NCI-H345 treated with DMSO at 0.1 percent for 48 hours (cell line): ENCODE data around the gene CHCHD3.
A peak's percentile ranks its signal among the peaks of the same experiment; 100 is the strongest.

ENCODE experiments used
- DNase-seq: peaks from one replicate; lab custom pipeline; 2025; ENCODE audit not compliant: unreplicated experiment; lab: John Stamatoyannopoulos, UW

Gene CHCHD3

GRCh38 chr7:133081599-133082389, at the start of gene CHCHD3:
CHCHD3 (minus strand) TSS chr7:133082090; CDS start chr7:133081937, 153 bp downstream.
- DNase-seq = peak; percentile 95

GRCh38 chr7:133130166-133130565, 48.3 kb upstream of the CHCHD3 start:
- DNase-seq = no peak

DNA sequence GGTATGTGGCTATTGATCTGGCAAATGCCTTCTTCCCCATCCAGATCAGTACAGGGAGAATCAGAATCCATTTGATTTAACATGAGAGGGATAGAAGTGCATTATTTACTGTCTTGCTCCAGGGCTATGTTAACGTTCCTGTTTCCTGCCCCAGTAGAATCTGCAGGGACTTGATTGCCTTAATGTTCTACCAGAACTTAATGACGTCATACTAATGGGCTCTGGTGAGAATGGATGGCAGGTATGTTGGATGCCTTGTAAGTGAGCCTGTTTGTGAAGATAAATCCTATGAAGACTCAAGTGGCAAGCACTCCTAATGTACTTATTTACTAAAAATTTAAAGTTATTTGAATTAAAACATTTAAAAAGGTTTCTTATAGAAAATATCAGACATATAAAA, 44.5 kb upstream of the CHCHD3 start:
- no peak for DNase-seq

GRCh38 chr7:133124974-133125373, 43.1 kb upstream of the CHCHD3 start:
- no peak for DNase-seq

DNA sequence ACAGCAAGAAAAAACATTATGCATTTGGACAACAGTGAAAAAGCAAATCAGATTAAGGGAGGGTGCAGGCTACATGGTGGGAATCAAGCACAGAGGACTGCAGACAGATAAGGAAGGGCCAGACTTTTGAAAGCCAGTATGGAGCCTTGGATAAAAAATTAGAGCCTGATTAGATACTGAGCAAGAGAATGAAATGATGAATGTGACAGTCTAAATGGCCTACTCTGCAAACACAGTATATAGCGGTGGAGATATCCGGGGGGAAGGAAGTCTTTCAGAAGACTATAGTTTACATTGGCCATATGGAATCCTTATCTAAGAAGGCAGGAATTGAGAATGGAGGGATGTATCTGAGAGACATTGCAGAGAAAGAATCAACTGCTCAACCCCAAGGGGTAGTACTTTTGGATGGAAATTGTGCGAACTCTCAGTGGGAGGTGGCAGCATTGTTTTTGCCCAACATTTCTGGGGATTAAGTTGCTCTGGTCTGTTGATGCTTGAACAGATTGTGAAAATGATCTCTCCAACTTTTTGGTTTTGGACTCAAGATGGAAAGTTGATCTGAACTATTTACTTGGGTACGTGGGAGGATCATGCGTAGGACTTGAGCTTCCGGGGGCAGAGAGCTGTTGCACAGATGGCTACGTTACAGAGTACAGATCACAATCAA, 39.4 kb upstream of the CHCHD3 start:
- DNase-seq = no peak

GRCh38 chr7:133119067-133119466, 37.2 kb upstream of the CHCHD3 start:
- DNase-seq = no peak

- DNase-seq = no peak
These were observed 36.4 kb upstream of the CHCHD3 start for GRCh38 chr7:133118261-133118660.

- no peak for DNase-seq
These were observed 35.6 kb upstream of the CHCHD3 start for GRCh38 chr7:133117452-133117851.

DNA sequence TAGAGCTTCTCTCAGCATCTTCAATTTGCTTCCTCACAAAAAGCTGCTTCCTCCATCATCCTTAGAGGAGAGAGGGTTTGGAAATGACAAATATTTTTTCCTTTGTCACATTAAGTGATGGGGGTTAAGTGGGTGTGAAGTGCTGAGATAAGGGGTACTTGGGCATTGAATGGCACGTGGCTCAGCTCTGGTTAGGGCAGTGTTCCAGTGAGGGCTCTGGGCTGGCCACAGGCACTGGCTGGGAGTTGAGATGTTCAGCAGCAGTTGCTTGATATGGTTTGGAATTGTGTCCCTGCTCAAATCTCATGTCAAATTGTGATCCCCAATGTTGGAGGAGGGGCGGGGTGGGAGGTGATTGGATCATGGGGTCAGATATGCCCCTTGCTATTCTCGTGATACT, 33.7 kb upstream of the CHCHD3 start:
- DNase-seq = no peak

GRCh38 chr7:133114519-133114918, 32.6 kb upstream of the CHCHD3 start:
- no peak for DNase-seq

DNA sequence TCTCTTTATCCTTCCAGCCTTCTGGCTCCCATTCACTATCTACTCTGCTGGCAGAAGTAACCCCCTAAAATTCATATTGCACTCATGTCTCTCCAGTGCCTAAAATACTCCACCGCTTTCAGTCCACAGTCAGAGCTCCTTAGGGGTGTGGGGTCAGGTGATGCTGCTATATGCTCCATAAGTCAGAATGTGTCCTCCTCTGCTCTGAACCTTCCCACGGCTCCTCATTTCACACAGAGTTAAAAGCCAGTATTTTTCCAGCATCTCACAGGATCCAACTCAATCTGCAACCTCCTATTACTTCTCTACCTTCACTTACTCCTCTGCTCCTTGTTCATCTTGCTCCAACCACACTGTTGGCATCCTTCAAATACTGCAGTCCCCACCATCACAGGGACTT, 31.1 kb upstream of the CHCHD3 start:
- no peak for DNase-seq

DNA sequence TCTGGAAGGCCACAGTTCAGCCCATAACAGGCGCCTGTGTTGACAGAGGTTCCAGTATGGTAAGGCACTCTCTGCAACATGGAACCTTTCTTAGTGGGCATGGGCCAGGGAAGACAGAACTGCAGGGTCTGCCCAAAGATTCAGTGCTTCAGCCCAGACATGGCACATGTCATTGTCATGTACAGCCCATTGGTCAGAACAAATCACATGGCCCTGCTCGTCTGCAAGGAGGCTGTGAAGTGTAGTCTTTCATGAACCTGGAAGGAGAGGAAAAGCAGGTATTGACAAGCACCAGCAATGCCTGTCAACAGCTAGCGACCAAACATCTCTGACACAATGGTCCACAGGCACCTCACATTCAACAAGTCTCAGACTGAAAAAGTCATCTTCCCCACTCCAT, 30.4 kb upstream of the CHCHD3 start:
- no peak for DNase-seq

DNA sequence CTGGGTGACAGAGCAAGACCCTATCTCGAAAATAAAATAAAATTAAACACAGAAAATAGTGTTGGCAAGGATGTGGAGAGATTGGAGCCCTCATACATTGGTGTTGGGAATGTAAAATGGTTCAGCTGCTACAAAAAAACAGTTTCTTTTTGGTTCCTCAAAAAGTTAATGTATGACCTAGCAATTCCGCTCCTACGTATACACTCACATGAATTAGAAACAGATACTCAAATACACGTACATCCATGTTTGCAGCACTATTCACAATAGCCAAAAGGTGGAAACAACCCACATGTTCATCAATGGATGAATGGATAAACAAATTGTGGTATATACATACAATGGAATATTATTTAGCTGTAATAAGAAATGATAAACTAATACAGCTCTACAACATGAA, 28.4 kb upstream of the CHCHD3 start:
- DNase-seq = no peak

- DNase-seq = no peak
These were observed 27.9 kb upstream of the CHCHD3 start for GRCh38 chr7:133109816-133110215.

DNA sequence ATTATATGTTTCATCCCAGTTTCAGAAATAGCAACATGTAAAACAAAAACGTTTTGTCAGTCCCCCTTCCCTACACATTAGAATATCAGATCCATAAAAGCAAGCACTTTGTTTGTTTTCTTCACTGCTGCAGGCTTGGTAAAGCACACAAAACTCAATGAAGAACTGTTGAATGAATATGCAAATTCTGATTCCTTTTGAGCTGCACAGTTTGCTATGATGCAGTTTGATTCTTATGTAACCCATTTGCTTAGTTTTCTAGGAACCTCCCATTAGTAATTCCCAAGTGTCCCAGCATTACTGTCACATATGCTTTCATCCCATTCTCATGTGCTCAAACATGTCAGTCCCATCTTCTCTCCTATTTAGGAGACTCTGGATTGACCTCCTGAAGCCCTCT, 26.1 kb upstream of the CHCHD3 start:
- DNase-seq = no peak

GRCh38 chr7:133102276-133103060, 20.6 kb upstream of the CHCHD3 start:
- no peak for DNase-seq

GRCh38 chr7:133099633-133100286, 17.9 kb upstream of the CHCHD3 start:
- no peak for DNase-seq

GRCh38 chr7:133095119-133095671, 13.3 kb upstream of the CHCHD3 start:
- DNase-seq = no peak

DNA sequence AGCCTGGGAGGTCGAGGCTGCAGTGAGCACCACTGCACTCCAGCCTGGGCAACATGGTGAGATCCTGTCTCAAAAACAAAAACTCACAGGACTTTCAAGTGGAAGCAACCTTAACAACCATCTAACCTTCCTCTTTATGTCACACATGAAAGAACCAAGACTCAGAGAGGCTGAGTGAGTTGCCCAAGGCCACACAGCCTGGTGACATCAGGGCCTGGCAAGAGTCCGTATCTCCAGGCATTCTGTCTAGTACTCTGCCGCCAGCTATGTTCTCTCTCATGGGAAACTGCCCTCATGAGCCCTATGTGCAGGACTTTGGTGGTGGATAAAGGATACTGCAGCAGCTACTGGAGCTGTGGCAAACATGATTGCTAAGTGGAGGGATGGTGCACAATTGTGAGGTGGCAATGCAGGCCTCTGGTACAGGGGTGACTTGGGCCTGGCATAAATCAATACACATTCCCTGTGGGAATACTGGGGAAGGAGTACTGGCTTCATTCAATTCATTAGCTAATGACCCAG, 10.1 kb upstream of the CHCHD3 start:
- DNase-seq = no peak

DNA sequence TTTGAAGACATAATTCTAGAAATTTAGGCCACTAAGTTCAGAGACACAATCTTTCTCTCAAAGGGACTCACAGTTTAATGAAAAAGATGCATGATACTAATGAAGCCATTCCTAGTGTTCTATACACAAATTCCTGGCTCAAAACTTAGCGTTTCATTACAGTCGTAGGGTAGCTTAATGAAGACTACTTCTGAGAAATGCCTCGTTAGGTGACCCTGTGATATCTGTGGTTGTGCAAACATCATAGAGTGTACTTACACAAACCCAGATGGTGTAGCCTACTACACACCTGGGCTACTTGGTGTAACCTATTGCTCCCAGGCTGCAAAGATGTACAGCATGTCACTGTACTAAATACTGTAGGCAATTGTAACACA, 488 bp upstream of the CHCHD3 start:
- DNase-seq = no peak

GRCh38 chr7:133081119-133081598, 731 bp downstream of the CHCHD3 start:
- DNase-seq = no peak
